Umbilical cord (tissue), 2 donors: ENCODE data around the gene GCN1. TPM values are rescaled to one million over a fixed set of nuclear protein-coding genes. Genes with fewer than 3 reads are reported as not detected.

ENCODE experiments used
- DNase-seq: peaks from one replicate; pipeline ENCODE4 v3.0.0-alpha.2; 2015; ENCODE audit warnings: low spot score
- total RNA-seq: library from RNA; depleted of rRNA; stranded (reverse); fragments of >200 nt; gene quantifications from one replicate; pipeline ENCODE4 v1.2.3, GENCODE V29; 2014; ENCODE audit warnings: low replicate concordance; ENCODE audit not compliant: insufficient read depth

The GCN1 gene
- total RNA-seq, 1 donor from 2014 or later = 45.0 TPM

DNA sequence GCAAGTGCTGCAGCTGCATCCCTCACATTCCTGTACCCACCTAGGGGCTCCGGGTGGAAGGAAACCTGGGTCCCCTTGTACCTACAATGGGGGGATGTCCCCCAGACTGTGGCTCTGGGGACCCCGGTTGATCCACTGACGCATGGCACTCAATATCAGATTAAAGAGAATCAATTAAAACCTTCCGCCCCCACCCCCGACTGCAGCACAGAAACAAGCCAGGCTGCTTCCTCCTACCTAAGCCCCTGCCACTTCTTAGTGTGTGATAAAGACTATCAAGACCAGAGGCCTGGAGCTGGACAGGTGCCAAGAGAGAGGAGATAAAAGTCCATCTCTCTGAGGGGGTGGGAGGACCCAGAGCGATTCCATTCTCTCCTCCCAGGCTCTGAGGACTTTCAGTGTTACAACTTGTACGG, 34.6 kb upstream of the GCN1 start:
- peak; percentile 90 for DNase-seq

DNA sequence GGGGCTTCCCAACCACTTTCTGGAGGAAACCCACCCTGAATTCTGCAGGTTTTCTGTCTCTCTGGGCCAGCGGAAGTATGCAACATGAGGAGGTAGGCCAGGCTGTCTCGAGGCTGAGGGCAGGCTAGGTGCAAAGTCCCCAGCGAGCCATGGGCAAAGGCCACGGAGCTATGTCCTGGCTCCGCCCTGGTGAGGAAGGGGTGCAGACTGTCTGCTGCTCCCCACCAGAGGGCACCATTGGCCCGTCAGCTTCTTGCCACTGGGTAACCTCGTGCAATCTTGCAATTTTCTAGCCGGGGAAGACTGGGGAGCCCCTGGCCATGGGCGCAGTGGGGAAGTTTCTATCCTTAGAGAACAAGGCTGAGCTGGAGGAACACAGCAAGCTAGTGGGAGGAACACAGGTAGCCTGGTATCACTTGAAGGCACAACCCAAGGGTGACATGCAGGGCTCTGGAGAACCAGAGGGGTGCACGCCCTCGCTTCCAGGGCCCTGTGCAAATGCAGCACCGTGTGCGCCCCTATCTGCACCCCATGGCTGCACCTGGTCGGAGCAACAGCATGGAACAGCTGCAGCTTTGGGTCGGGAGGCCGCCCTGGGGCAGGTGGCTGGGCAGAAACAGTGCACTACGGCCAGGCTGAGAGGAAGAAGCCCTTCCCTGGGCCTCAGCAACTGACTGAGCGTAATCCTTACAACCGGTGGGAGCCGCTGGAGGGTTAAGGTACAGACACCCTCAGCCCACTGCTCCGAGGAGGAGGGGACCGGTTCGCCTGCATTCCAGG, 34.0 kb upstream of the GCN1 start:
- DNase-seq = peak; percentile 92

DNA sequence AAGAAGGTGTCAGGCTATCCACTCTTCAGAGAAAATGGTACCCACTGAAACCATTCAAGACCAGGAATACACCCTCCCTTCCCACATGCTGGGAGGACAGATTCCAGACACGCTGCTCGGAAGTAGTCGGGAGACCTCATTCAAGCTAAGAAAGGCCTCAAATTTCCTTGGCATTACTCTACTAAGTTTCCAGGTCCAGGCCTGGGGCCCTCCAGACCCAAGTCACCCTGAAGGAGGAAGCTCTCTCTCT, 33.5 kb upstream of the GCN1 start:
- peak; percentile 47 for DNase-seq

DNA sequence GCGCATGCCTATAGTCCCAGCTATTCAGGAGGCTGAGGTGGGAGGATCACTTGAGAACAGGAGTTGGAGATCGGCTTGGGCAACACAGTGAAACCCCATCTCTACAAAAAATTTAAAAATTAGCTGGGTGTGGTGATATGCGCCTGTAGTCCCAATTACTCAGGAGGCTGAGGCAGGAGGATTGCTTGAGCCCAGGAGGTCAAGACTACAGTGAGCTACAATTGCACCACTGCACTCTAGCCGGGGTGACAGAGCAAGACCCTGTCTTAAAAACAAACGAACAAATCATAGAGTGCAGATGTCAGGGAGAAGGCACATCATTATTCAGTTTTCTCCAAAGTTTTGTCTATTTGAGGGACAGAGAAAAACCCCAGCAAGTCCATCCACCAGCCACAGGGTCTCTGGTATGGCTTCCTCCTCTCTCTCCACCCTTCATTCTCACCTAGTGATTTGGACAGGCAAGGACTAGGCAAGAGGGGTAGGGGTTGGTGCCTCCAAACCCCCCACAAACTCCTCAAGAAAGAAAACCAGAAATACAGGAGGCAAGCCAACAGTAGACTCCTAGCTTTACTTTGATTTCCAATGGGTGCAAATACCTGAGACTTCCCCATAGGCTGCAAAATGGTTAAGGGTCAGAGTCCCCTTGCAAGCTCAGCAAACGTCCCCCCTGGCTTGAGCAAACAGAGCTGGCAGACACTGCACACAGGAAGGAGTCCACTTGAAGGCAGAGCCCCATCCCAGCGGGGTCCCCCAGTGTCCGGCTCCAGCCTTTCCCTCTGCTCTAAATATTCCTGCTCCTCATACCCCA, 32.9 kb upstream of the GCN1 start:
- DNase-seq = no peak

DNA sequence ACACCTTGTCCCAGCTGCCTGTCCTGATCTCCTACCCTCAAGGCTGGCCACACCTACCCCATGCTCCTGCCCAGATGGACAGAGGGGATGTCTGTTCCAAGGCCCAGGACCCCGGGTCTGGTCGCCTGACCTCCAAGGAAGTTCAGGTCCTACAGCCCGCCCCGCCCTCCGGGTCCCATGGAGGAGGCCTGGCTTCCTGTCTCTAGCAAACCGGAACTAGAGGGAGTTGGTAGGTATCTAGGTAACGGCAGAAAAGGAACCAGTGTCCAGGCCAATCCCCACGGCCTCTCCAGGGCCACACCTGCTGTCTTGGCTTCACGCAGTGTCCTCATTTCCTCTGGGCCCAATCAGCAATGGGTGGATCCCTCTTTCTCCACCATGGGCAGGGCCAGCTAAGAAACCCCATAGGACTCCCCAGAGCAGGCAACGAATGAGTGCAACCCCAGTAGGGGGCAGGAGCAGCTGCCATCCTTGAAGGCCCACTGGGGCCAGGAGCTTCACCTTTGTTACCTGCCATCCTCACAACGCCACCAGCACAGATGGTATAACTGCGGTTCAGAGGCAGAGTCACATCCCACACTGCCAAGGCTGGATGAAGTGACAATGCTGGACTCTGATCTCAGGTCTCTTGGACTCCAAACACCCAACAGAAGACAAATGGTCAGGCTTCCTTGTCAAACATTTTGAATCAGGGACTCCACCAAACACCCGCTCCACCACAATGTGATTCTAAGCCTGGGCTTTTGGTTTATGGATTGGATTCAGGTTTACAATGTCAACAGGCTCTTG, 31.5 kb upstream of the GCN1 start:
- no peak for DNase-seq

DNA sequence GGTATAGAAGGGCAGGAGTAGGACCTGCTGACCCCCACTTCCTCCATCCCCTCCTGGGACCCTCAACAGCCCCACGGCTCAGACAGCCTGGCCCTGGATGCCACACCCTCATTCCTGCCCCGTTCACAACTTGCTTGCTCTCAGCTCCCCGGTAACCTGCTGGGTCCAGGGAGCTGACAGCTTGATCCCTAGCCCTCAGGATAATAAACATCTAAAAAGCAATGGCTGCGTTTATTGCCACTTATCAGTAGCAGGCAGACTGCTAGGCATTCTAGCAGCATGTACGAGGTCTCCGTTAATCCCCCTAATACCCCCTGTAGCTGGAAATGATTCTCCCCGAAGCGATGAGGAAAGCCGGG, 30.7 kb upstream of the GCN1 start:
- no peak for DNase-seq

DNA sequence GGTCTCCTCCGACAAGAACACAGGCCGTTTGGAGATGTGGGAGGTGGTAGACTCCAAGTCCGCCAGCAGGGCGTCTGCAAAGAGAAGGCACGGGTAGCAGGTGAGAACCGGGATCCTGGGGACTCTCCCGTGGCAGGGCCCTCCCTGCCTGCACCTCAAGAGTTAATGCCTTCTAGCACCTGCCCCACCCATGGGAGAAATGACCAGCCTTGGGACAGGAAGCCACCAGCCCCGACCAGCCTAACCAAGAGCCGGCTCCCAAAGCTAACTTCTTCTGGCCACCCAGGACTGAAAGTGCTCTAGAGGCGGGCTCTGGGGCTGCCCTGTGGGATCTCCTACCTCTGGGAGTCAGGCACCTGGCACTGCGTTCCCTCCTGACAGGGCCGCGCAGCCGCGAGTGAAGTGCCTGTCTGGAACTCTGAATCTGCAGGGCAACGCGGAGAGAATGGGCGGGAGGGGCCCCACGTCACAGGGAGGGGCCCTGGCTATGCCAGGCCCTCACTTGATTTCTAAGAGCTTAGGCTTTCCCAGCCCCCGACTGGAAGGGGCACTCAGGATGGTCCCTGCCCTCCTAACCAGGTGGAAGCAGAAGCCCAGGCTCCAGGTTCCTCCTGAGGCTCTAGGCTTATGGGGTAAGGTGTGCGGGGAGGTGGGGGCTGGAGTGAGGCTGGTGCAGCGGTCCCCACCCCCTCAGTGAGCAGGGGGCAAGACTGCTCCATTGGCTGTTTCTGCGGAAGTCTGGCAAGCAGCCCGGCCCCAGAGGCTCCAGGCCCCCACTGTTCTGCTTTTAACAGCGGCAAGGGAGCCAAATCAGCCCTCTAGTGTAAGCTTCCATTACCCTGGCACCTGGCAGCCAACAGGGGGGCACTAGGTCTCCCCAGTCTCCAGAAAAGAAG, 30.0 kb upstream of the GCN1 start:
- no peak for DNase-seq

DNA sequence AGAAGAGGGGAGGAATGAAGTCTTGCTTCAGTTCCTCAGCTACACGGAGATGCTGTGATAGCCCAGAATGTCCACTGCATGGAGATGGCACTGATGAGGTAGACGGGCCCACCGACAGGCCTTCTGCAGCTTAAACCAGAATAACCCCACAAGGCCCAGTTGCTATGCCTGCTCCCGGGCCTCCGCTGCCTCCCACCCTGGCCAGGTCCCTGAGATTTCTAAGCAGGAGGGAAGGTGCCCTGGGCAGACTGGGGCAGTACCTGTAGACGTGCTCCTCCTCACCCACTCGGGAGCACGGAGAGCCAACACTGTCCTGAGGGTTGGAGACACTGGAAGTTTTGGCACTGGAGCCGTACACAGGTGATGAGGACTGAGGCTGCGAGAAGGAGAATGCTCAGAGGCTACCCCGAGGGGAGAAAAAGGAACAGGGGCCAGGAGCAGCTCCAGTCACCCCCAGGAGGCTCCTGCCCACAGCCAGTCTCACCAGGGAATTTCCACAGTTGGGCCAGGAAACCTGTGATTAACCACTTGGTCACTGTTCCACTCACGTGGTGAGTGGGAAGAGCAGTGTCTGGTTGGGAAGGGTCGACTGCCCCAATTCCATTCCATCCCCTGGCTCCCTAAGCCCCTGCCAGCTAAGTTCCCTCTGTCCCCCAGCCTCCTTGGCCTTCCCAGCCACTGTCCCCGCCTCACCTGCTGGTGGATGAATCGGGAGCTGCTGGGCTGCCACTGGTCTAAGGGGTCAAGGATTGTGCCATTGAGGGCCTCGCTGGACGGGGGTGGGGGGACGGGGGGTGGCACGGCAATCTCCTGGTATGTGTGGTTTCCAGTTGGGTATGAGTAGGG, 29.2 kb upstream of the GCN1 start:
- no peak for DNase-seq

DNA sequence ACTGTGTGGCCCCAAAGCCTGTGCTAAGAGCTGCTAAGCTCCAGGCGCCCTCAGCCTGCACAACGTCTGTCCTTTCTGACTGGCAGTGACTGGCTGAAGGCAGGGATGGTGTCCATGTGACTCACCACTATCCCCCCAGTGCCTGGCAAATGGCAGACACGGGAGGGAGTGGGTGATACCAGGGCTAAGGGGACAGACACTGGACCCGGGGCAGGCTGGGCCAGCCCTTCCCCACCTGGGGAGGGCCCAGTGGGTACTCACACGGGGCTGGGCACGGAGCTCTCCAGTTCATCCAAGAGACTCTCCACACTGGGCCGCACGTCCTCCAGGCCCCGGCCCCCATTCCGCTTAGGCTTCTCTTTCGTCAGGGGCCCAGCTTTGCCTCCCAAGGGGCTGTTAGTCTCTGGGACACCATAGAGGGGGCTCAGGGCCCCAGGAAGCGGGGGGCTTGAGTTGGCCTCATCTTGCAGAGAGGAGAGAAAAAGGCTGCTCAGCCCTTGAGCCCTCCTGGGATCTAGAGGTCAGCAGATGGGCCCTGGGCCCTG, 27.8 kb upstream of the GCN1 start:
- no peak for DNase-seq

DNA sequence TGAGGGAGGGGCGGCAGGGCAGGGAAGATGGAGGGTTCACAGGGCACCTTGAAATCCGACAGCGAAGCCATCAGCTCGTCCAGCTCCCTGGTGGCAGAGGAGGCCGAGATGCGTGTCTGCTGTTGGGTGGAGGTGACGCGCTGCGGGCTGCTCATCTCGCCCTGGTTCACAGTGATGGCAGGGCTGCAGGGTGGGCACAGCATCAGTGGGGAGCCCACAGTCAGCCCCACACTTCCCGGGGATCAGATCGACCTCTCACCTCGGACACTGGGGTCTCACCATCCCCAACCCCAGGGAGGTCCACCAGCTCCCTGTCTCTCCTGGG, 27.0 kb upstream of the GCN1 start:
- no peak for DNase-seq

DNA sequence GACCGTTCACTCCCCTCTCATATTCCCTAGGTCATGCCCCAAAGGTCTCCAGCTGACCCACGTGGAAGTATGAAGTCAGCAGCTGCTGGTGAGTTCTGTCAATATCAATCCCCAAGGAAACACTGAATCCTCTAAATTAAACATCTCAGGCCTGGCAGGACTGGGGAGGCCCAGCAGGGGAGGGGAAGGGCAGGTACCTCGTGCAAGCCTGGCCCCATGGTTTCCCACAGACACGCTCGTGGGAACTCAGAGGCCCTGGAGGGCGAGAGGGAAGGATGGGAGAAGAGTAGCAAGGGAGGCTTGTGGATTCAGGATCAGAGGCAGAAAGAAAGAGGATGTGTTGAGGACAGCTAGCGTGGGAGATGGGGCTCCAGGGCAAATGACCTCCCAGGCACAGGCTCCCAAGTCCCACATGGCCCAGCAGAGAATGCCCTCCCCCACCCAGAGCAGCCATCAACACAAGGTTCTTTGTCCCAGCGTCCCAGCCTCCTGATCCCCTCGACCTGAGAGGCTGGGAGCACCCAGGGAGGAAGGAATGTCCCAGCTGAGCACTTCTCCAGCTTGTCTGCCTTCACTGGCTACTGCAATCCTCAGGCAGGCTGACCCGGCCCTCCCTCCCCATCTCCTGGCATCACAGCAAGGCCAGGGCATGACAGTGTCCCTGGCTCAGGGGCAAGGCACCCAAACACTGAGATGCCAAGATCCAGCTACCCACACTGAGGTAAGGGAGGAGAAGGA, 26.5 kb upstream of the GCN1 start:
- DNase-seq = no peak

DNA sequence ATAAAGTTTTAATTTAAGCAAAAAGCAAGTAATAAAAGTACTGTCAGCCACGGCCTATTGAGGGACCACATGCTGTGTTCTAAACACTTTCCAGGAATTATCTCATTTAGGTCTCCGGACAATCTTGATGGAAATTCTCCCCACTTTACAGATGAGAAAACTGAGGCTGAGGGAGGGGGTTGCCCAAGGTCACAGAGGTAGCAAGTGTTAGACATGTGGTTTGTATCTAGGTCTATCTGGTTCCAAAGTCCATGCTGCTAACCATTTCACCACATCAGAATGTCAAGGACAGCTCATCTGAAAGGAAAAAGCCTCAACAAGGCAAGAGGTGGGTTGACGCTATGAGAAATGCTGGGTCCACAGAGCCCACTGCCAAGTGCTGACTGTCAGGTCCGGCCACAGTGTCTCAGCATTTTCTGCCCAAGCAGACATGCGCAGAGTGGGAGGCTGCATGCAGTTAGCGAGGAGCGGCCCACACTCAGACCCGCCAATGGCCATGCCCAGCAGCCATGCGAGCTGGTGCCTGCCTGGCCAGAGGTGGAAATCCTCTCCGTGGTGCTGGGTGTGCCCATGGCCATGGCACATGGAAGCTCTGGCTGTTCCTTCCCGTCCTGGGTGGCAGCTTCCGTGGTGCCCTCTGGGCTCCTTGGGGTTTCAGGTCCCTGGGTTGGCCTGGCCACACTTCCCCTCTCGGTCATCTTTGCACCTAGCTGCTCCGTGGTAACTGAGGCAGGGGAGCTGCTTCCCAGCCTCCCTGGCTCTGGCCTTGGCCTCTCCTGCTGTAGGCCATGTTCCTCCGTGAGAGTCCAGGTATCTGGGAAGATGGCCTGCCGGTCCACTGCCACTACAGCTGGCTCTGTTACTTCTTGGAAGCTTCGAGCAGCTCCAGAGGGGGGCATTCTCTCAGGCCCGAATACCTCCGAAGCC, 24.4 kb upstream of the GCN1 start:
- no peak for DNase-seq

DNA sequence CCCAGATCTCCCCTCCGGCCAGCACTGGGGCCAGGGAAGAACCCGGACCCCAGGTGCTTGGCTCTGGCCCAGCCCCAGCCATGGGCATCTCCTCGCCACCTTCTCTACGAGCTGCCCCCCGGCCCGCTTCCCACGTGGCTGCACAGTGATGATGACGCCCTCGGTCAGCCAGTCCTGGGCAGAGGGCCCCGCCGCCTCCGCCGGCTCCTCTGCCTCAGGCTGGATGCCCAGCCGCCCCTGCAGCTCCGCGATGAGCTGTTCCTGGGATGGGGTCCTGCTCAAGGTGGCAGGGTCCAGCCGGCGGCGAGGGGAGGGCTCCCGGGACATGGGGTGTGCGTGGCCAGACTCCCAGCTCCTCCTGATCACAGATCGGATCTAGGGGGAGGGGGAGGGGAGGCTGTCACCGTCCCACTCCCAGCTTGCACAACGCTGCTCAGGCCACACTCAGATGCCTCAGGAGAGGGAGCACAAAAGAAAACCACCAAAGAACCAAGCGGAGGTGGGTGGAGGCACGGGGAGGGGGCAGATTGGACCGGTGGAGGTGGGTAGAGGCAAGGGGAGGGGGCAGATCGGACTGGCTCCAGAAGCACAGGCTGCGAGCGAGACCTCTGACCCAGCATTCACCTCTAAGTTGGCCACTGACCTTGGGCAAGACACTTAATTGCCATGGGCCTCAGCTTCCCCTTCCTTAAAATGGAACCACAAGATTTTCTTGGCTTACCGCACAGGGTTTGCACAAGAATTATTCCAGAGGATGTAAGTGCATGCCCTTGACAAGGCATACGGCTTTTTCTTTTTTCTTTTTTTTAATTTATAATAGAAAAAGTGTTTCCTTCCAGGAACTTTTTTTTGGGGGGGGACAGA, 22.5 kb upstream of the GCN1 start:
- DNase-seq = no peak

DNA sequence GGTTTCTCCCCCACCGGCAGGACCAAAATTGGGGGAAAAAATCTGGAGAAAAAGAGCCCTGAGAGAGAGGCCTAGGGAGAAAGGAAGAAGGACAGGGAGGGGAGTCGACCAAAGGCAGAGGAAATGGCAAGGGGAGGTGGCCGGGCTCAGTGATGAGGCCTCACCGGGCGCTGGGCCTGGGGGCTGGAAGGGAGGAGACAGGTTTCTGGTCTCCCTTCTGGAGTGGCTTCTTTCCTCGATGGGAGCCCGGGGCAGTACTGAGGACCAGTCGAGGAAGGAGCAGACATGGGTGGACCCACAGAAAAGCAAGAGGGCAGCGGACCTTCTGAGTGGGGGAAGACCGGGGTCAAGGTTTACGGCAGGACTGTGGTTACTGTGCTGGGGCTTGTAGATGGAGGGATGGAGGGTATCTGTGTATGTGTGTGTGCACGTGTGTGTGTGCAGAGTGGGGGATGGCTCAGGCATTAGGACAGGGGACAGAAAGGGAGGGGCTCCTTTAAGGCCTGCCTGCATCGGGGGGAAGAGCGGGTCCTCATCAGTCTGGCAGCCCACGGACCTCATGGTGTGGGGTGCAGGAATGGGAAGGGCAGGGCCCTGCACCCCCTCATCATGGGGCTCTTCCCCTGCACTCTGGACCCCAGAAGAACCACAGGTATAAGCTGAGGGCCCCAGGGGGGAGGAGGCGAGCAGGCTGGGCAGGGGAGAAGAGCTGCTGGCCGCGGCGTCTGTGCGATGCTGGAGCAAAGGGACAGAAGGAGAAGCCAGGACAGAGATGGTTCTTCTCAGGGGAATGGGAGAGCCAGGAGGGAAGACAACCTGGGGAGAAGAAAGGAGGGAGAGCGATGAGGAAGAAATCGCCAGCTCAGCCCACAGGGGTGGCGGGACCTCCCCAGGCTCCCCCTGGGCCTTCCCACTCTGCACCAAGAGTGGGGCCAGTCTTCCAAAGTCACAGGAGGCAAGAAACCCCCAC, 21.5 kb upstream of the GCN1 start:
- DNase-seq = no peak

DNA sequence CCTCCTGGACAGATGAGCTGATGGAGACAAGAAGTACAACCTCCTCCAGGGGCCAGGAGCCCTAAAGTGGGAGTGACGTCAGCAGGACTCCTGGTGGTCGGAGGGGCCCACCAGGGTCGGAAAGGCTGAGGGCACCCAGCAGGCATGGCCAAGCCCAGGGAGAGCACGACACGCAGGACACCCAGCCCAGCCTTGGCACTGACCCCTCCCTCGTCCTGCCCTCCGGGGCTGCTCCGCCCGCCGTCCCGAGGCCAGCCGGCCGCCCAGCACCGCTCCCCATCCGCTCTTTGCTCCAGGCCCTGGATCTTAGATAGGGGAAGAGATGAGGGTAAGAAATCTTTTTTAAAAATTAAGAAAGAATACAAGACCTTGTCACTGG, 20.8 kb upstream of the GCN1 start:
- no peak for DNase-seq

DNA sequence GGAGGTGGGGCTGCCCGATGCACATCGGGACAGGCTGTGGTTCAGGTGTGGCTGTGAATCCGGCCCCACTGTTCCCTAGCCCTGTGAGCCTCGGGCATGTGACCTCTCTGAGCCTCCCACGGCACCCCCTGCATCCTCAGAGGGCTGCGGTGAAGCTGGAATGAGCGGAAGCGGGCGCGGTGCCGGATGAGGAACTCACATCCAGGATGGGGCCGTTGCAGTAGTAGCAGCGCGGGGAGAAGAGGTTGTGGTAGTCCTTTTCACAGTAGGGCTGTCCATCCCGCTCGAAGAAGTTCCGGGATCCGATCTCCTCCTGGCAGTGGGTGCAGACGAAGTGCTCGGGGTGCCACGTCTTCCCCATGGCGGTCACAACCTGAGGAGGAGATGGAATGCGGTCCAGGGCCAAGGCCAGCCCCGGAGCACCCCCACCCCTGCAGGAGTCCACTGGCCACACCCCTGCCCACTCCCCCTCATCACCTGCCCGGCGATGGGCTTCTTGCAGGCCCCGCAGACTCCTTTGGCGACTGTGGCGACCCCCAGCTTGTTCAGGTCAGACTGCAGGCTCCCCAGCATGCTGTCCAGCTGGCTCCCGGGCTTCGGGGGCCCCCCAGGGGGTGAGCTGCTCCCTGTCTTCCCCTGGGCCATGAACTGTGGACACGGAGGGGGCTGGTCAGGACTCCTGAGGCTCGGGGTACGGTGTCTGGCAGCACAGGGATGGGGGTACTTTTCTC, 20.3 kb upstream of the GCN1 start:
- DNase-seq = no peak
